Spleen (tissue), 7 donors: ENCODE results near the gene PKD1.
A peak's percentile ranks its signal among the peaks of the same experiment; 100 is the strongest.

Experiments used
- CTCF ChIP-seq, 11 experiments: fragments of 200-600 bp in 7 of 11; fragments of 450-650 bp in 4 of 11; sonication (generic) in 4 of 11; IDR thresholded peaks in 8 of 11; conservative IDR thresholded peaks in 3 of 11; 1 replicate in 7 of 11; 2 replicates in 4 of 11; pipeline versions ENCODE4 v1.4.0 to v1.8.0; 2016 to 2021; ENCODE audit warnings: antibody characterized with exemption in 11 of 11, inconsistent platforms in 4 of 11, mild to moderate bottlenecking in 1 of 11
- POLR2A ChIP-seq, 3 donors: fragments of 450-650 bp; IDR thresholded peaks; one replicate each; pipeline ENCODE4 v1.5.1; 2017; ENCODE audit warnings: antibody characterized with exemption in 3 of 3, mild to moderate bottlenecking in 1 of 3
- POLR2AphosphoS5 ChIP-seq, 3 donors: sonication (generic); formaldehyde crosslinking; IDR thresholded peaks; one replicate each; pipeline ENCODE4 v1.5.1; 2017; ENCODE audit warnings: antibody characterized with exemption in 3 of 3
- donor health status: DM: no; HTN: no; CAD: no; lungs with moderate emphysema.
- donor health status: DM: no; HTN: no; CAD: no.
- donor health status: DM: no; HTN: no; CAD: no.

GRCh38 chr16:2089706-2090480, 45.8 kb downstream of the PKD1 start:
- TF ChIP-seq CTCF (IDR thresholded peaks at IDR 0.05 in 8 of 11, conservative IDR thresholded peaks at IDR 0.05 in 3 of 11) (no peak), POLR2A (IDR thresholded peaks at IDR 0.05) (no peak), POLR2AphosphoS5 (IDR thresholded peaks at IDR 0.05) (peak; percentile 70 to 83 (median 81))
